ENCODE data around the gene NRROS.

- no peak for TF ChIP-seq CTCF (IDR thresholded peaks at IDR 0.05)
- no peak for TF ChIP-seq POLR2A (IDR thresholded peaks at IDR 0.05)
Observed at GRCh38 chr3:196662711-196663571, 23.4 kb downstream of the NRROS start.
